Stomach (tissue), 9 donors: ENCODE results near the gene ASAP2. TPM values are rescaled to one million over a fixed set of nuclear protein-coding genes. Genes with fewer than 3 reads are reported as not detected.
"Not testable (repeated sequence)": the region's sequence is repeated elsewhere in the genome, so short reads cannot be mapped to it uniquely, and the experiment has no call there.

Experiments used
- DNase-seq, 2 donors: peaks; one replicate each; pipeline versions ENCODE4 v3.0.0 to v3.0.0-alpha.2; 2013 to 2019
- H3K27ac ChIP-seq, 5 donors: fragments of 200-600 bp in 4 of 5; sonication (generic) in 4 of 5; one replicate each; pipeline ENCODE4 v1.5.1; 2013 to 2019; ENCODE audit warnings: mild to moderate bottlenecking in 1 of 5, moderate library complexity in 1 of 5
- H3K27me3 ChIP-seq, 3 donors: fragments of 200-600 bp; sonication (generic); one replicate each; pipeline ENCODE4 v1.5.1; 2017 to 2019; ENCODE audit warnings: mixed run types in 1 of 3
- H3K36me3 ChIP-seq, 4 donors: fragments of 200-600 bp; sonication (generic); 1 replicate in 3 of 4; 2 replicates in 1 of 4; pipeline ENCODE4 v1.5.1; 2016 to 2019
- H3K4me1 ChIP-seq, 4 donors: fragments of 200-600 bp; sonication (generic); one replicate each; pipeline ENCODE4 v1.5.1; 2016 to 2019
- H3K4me3 ChIP-seq, 4 donors: fragments of 200-600 bp; sonication (generic) in 3 of 4; one replicate each; pipeline ENCODE4 v1.5.1; 2016 to 2019; ENCODE audit warnings: mild to moderate bottlenecking in 1 of 4
- H3K9me3 ChIP-seq, 4 donors: fragments of 200-600 bp; sonication (generic); one replicate each; pipeline ENCODE4 v1.5.1; 2016 to 2019
- EP300 ChIP-seq: sonication (generic); formaldehyde crosslinking; IDR thresholded peaks from one replicate; pipeline ENCODE4 v1.6.1; 2017; ENCODE audit warnings: antibody characterized with exemption
- POLR2A ChIP-seq, 4 donors: fragments of 450-650 bp; IDR thresholded peaks; one replicate each; pipeline ENCODE4 v1.6.1; 2016; ENCODE audit warnings: antibody characterized with exemption in 4 of 4, control low read depth in 2 of 4, mild to moderate bottlenecking in 1 of 4, moderate library complexity in 1 of 4
- POLR2AphosphoS5 ChIP-seq, 3 donors: sonication (generic); formaldehyde crosslinking; IDR thresholded peaks; one replicate each; pipeline ENCODE4 v1.6.1; 2016; ENCODE audit warnings: antibody characterized with exemption in 3 of 3
- WGBS, 5 donors: extraction: QIAGEN DNeasy Blood & Tissue Kit in 3 of 5; methylation state at CpG; one replicate each; pipeline versions ENCODE4 v1.1.5 to v1.1.7; 2013 to 2018; 5-methylcytosine and 5-hydroxymethylcytosine counted together
- intact Hi-C: fragments of 100-400 bp; cut with DNase I; formaldehyde crosslinking; loops from one replicate; pipeline ENCODE4 v1.15.1; 2023; ENCODE audit warnings: low total_unique reads
- polyA plus RNA-seq, 3 donors: library from polyadenylated mRNA; stranded (reverse); fragments of 200-250 nt; gene quantifications; one replicate each; pipeline ENCODE4 v1.2.3, GENCODE V29; 2013
- total RNA-seq, 5 donors: library from RNA; depleted of rRNA; stranded (reverse); fragments of >200 nt; gene quantifications; one replicate each; pipeline versions ENCODE4 v1.1.0 to v1.2.3, GENCODE V29; 2014 to 2016
- TF ChIP-seq, protein P1 (sequence below), 7 experiments: fragments of 450-650 bp in 4 of 7; fragments of 200-600 bp in 3 of 7; sonication (generic) in 3 of 7; IDR thresholded peaks; one replicate each; pipeline ENCODE4 v1.5.1; 2016 to 2019; ENCODE audit warnings: antibody characterized with exemption in 7 of 7, control low read depth in 2 of 7, mild to moderate bottlenecking in 1 of 7
- donor health status: healthy with polysubstance abuse.
- donor health status: Bipolar disorder and iron deficiency.
- donor health status: healthy.

ASAP2 gene
- total and polyA plus RNA-seq, 8 donors: 9.7 to 55.4 (median 33.7) TPM

DNA sequence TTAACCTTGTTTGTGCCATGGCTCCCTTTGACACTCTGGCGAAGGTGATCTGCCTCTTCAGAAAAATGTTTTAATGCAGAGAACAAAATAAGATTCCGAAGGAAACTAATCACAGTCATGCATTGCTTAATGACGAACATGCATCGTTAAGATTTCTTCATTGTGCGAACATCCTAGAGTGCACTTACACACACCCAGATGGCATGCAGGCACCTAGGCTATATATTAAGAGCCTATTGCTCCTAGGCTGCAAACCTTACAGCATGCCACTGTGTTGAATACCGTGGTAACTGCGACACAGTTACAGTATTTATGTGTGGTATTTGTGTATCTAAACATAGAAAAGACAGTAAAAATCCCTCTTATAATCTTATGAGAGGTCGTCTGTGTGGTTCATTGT, 8.3 kb downstream of the ASAP2 start:
- no peaks in the 10 kb centered on the region for H3K27me3 ChIP-seq
- no peak for DNase-seq
- no peaks in the 10 kb centered on the region for H3K36me3 ChIP-seq
- H3K4me1 ChIP-seq: peaks cover 35 to 77% (median 64%) of the 10 kb centered on the region in 4 donors
- peak overlapping the region in 1 of 5 donors; percentile 94 for H3K27ac ChIP-seq
- H3K9me3 ChIP-seq: no peaks in the 10 kb centered on the region
- TF ChIP-seq, protein P1, sequence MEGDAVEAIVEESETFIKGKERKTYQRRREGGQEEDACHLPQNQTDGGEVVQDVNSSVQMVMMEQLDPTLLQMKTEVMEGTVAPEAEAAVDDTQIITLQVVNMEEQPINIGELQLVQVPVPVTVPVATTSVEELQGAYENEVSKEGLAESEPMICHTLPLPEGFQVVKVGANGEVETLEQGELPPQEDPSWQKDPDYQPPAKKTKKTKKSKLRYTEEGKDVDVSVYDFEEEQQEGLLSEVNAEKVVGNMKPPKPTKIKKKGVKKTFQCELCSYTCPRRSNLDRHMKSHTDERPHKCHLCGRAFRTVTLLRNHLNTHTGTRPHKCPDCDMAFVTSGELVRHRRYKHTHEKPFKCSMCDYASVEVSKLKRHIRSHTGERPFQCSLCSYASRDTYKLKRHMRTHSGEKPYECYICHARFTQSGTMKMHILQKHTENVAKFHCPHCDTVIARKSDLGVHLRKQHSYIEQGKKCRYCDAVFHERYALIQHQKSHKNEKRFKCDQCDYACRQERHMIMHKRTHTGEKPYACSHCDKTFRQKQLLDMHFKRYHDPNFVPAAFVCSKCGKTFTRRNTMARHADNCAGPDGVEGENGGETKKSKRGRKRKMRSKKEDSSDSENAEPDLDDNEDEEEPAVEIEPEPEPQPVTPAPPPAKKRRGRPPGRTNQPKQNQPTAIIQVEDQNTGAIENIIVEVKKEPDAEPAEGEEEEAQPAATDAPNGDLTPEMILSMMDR (IDR thresholded peaks at IDR 0.05): no peak
- intact Hi-C loops: no loop called here
- 72 to 82% (median 77%) methylated on average over 8 of the region's 8 CpGs for WGBS, 5 donors
- no peak overlapping the region for H3K4me3 ChIP-seq

DNA sequence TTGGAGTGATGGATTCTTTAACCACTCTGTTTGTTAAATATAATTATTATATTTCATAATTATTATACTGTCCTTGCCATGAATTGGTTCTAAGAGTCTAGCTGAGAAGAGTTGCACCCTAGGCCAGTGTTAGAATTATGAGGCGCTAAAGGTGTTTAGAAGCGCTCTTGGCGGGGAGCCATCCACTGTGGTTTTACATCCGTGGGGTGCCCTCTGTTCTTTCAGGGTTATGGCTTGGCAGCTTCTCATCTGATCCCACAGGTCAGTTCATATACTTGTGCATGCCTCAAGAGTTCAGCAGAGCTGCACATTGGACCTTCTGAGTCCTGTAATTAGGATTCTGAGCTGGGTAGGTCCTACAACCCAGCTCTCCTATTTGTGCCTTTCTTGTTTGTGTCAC, 9.1 kb downstream of the ASAP2 start:
- Histone ChIP-seq H3K27me3 (no peaks in the 10 kb centered on the region), H3K4me3 (no peak overlapping the region), H3K9me3 (no peaks in the 10 kb centered on the region), H3K4me1 (peaks cover 35 to 69% (median 57%) of the 10 kb centered on the region in 4 donors), H3K27ac (no peak overlapping the region), H3K36me3 (no peaks in the 10 kb centered on the region)
- DNase-seq: no peak
- TF ChIP-seq EP300: no peak
- no peak for TF ChIP-seq POLR2AphosphoS5 (IDR thresholded peaks at IDR 0.05)
- TF ChIP-seq, protein P1 (IDR thresholded peaks at IDR 0.05): no peak
- TF ChIP-seq POLR2A (IDR thresholded peaks at IDR 0.05): no peak
- 57 to 80% (median 67%) methylated on average over 4 of the region's 4 CpGs for WGBS, 5 donors
- intact Hi-C loops: no loop called here

DNA sequence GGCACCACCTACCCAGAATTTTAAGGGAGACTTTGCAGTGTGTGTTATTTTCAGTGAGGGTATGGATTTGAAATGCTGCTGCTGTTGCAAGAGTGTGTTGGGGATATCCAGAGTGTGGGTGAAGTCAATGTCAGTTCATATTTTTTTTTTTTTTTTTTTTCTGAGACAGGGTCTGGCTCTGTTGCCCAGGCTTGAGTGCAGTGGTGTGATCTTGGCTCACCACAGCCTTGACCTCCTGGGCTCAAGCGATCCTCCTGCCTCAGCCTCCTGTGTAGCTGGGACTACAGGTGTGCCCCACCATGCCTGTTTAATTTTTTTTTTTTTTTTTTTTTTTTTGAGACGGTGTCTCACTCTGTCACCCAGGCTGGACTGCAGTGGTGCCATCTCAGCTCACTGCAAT, 9.5 kb downstream of the ASAP2 start:
- H3K4me3 ChIP-seq, intact Hi-C loops, H3K9me3 ChIP-seq, H3K36me3 ChIP-seq, H3K27me3 ChIP-seq, DNase-seq, H3K27ac ChIP-seq: not testable (repeated sequence)
- peaks cover 35 to 65% (median 52%) of the 10 kb centered on the region in 4 donors for H3K4me1 ChIP-seq
- 94 to 98% (median 97%) methylated on average over 1 to 2 of the region's 2 CpGs for WGBS, 5 donors

DNA sequence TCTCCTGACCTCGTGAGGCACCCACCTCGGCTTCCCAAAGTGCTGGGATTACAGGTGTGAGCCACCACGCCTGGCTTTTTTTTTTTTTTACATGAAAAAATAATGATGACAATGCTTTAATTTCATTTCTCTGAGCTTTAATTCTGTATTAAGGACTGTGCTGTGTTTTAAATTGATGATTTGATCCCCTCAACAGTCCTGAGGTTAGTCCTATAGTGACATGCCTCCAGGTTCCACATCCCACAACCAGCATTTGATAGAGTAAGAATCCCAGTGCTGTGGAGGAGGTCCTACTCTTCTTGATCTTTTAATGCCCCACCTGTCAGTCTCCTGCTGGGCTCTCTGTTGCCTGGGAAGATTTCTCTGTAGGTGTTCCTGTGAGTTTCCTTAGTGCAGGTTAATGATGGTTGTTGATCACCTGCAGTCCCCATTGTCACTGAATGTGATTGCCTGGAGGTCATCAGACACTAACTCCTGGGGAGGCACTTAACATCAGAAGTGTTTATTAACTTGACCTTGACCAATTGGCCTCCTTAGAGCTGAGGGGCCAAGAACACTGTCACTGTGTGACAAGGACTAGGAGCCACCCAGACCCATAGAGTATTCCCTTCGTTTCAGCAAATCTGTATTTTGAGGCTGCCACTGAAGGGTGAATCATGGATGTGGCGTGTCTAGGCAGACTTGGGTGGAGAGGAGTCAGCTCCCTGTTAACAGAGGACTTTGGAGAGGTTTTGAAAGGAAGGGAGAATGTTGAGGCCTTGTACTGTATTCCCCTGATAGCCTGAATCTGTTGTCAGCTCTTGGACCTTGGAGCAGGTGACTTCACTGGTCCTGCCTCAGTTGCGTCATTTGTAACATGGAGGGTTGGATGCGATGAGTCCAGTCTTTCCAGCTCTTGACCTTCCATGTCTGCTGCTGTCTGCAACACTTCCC, 11.5 kb downstream of the ASAP2 start:
- WGBS, 5 donors: 93 to 96% (median 95%) methylated on average over 7 of the region's 7 CpGs
- TF ChIP-seq EP300 (no peak), POLR2A (IDR thresholded peaks at IDR 0.05) (no peak), POLR2AphosphoS5 (IDR thresholded peaks at IDR 0.05) (no peak)
- TF ChIP-seq, protein P1 (IDR thresholded peaks at IDR 0.05): no peak
- no peak for DNase-seq

DNA sequence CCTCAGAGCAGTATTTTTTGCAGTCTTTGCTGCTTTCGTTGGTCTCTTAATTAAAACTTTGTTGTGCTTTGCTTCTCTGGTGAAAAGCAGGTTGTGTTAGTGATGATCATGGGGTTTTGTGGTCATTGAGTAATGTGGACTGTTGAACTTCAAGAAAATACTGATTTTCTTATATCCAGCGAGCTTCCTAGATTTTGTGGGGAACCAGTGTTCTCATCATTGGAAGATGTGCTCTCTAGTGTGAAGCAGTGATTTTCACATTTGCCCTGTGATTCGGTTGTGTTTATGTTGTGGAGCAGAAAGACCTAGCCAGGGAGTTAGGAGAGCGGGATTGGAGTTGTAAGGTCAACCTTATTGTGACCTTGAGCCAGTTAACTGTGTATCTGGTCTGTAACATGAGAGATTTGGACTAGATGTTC, 12.4 kb downstream of the ASAP2 start:
- intact Hi-C loops: no loop called here
- 50 to 68% (median 61%) methylated on average over 4 of the region's 4 CpGs for WGBS, 5 donors

More for the DNA sequence above, 11.5 kb downstream of the ASAP2 start:
- no peaks in the 10 kb centered on the region for H3K27me3 ChIP-seq
- intact Hi-C loops: no loop called here
- H3K9me3 ChIP-seq: no peaks in the 10 kb centered on the region
- H3K27ac ChIP-seq: no peak overlapping the region
- H3K4me1 ChIP-seq: peaks cover 27 to 65% (median 47%) of the 10 kb centered on the region in 4 donors
- no peaks in the 10 kb centered on the region for H3K36me3 ChIP-seq
- no peak overlapping the region for H3K4me3 ChIP-seq

More for the DNA sequence above, 12.4 kb downstream of the ASAP2 start:
- DNase-seq: no peak
- Histone ChIP-seq H3K27ac (no peak overlapping the region), H3K4me1 (peaks cover 20 to 64% (median 41%) of the 10 kb centered on the region in 4 donors), H3K9me3 (no peaks in the 10 kb centered on the region), H3K4me3 (no peak overlapping the region), H3K27me3 (no peaks in the 10 kb centered on the region), H3K36me3 (no peaks in the 10 kb centered on the region)
- TF ChIP-seq POLR2AphosphoS5 (IDR thresholded peaks at IDR 0.05): no peak
